ENCODE measurements around the gene PLCB1. TPM values are rescaled to one million over a fixed set of nuclear protein-coding genes. Genes with fewer than 3 reads are reported as not detected.

The PLCB1 gene
- total and polyA plus RNA-seq, 7 donors, result 1.5 to 10.7 (median 4.2) TPM

DNA sequence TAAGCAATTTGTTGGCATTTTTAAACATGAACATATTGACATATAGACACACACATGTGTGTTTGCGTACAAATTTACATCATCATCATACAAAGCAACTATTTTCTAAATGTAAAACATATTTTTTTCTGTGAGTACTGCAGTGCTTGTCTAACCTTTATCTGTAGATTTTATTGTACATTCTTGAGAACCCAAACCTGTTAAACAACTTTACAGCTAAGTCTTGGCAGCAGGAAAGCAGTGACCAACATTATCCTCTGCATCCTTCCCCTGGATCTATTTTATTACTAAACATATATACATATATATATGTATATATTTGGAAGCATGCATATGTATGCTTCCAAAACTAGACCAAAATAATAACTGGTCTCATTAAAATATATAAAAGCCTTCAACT is 10.4 kb upstream of the PLCB1 start:
- Histone ChIP-seq H3K4me3 (no peak overlapping the region), H3K36me3 (ENCODE audit: insufficient read depth in 1 of 2, low read depth in 1 of 2) (no peaks in the 10 kb centered on the region), H3K27me3 (ENCODE audit: insufficient read depth in 3 of 3, low read length in 2 of 3) (no peaks in the 10 kb centered on the region), H3K4me1 (no peaks in the 10 kb centered on the region), H3K27ac (no peak overlapping the region), H3K9me3 (no peaks in the 10 kb centered on the region)
- WGBS, 3 donors, result 93 to 100% (median 99%) methylated on average over 1 of the region's 1 CpG
- ATAC-seq (no peak), DNase-seq (no peak)
- intact Hi-C loops (cut with DNase I), result loop anchor here in 1 of 2 donors (10.0 kb wide), 1 partner anchor 543 kb away; no protein-coding TSS in a partner anchor
- TF ChIP-seq CTCF (IDR thresholded peaks at IDR 0.05), result no peak

DNA sequence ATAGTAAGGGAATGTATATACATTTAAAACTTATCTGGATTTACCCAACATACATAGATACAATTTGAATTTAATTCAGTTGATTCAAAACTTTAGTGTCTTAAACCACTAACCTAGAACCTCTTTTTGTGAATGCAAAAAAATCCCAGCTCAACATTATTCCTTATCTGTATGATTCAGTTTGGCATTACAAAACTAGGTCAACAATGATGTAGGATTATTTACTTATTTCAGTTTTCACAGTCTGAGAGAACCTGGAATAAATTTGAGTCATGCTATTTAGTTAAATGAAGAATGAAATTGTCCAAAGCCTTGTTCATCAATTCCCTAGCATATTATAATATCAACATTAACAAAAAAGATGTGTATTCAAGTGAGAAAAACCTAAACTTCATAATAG is 7.4 kb upstream of the PLCB1 start:
- Histone ChIP-seq H3K27ac (no peak overlapping the region), H3K4me1 (no peaks in the 10 kb centered on the region), H3K36me3 (ENCODE audit: insufficient read depth in 1 of 2, low read depth in 1 of 2) (no peaks in the 10 kb centered on the region), H3K27me3 (ENCODE audit: insufficient read depth in 3 of 3, low read length in 2 of 3) (no peaks in the 10 kb centered on the region), H3K9me3 (no peaks in the 10 kb centered on the region), H3K4me3 (no peak overlapping the region)
- no peak for TF ChIP-seq CTCF (IDR thresholded peaks at IDR 0.05)
- DNase-seq, result no peak
- ATAC-seq, result no peak
- intact Hi-C loops (cut with DNase I), result loop anchor here in 1 of 2 donors (10.0 kb wide), 1 partner anchor 540 kb away; no protein-coding TSS in a partner anchor

- intact Hi-C loops (cut with DNase I), result loop anchor here in 1 of 2 donors (10.0 kb wide), 1 partner anchor 539 kb away; no protein-coding TSS in a partner anchor
- TF ChIP-seq CTCF (IDR thresholded peaks at IDR 0.05), result no peak
- Histone ChIP-seq H3K36me3 (ENCODE audit: insufficient read depth in 1 of 2, low read depth in 1 of 2) (no peaks in the 10 kb centered on the region), H3K4me3 (no peak overlapping the region), H3K27me3 (ENCODE audit: insufficient read depth in 3 of 3, low read length in 2 of 3) (no peaks in the 10 kb centered on the region), H3K9me3 (no peaks in the 10 kb centered on the region), H3K4me1 (no peaks in the 10 kb centered on the region), H3K27ac (no peak overlapping the region)
- ATAC-seq, result no peak
- DNase-seq, result no peak
- WGBS, 3 donors, result 89 to 93% (median 92%) methylated on average over 4 of the region's 4 CpGs
These were observed 5.9 kb upstream of the PLCB1 start for GRCh38 chr20:8126181-8126580.

- WGBS, 3 donors, result 21 to 35% (median 28%) methylated on average over 1 of the region's 1 CpG
- TF ChIP-seq CTCF (IDR thresholded peaks at IDR 0.05), result no peak
- intact Hi-C loops (cut with DNase I), result loop anchor here in 1 of 2 donors (10.0 kb wide), 1 partner anchor 538 kb away; no protein-coding TSS in a partner anchor
These were observed 5.2 kb upstream of the PLCB1 start for GRCh38 chr20:8126841-8127378.

More at GRCh38 chr20:8126841-8127378, 5.2 kb upstream of the PLCB1 start:
- Histone ChIP-seq H3K36me3 (ENCODE audit: insufficient read depth in 1 of 2, low read depth in 1 of 2) (no peaks in the 10 kb centered on the region), H3K27me3 (ENCODE audit: insufficient read depth in 3 of 3, low read length in 2 of 3) (no peaks in the 10 kb centered on the region), H3K4me1 (no peaks in the 10 kb centered on the region), H3K27ac (no peak overlapping the region), H3K9me3 (no peaks in the 10 kb centered on the region), H3K4me3 (no peak overlapping the region)
- no peak for ATAC-seq
- DNase-seq, result no peak
